Tongue (tissue), 2 donors: ENCODE measurements around the gene PRDM16. TPM values are rescaled to one million over a fixed set of nuclear protein-coding genes. Genes with fewer than 3 reads are reported as not detected.

ENCODE experiments used
- DNase-seq: peaks from one replicate; pipeline ENCODE4 v3.0.0-alpha.2; 2015
- total RNA-seq: library from RNA; depleted of rRNA; stranded (reverse); fragments of >200 nt; gene quantifications from one replicate; pipeline ENCODE4 v1.2.3, GENCODE V29; 2014

Gene PRDM16
- total RNA-seq, 1 donor from 2014 or later, result 1.6 TPM

DNA sequence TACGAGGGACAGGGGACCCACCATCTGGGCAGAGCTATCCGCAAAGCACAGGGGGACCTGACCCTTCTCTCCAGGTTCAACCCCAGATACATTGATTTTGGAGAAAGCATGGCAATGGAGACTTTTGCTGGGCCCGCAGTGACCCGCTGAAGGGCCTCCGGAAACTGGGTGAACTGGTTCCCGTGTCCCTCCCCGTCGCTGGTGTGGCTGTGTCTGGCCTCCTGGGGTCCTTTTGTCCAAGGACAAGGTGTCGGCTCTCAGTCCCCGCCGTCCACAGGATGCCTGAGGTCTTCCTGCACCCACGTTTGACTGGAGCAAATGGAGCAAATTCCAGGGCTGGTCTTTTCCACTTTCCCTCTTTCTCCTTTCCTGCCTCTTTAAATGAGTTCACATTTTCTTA, 176.3 kb downstream of the PRDM16 start:
- DNase-seq, result no peak

DNA sequence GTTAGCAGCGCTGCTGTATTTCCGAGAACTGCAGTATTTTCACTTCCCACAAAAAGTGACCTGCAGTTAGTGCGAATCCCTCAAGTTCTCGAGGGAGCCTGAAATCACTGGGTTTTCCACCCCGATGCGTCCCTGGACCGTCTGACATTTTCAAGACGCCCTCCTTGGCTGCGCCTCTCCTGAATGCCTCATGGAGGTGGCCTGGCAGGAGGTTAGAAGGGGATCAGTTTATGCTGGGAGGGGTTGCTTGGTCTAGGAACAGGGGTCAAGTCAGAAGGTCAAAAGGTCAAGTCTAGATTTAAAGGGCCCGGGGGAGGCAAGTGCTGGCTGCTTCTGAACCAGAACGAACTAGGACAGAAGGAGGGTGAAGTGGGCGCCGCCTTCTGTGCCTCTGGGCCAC, 176.8 kb downstream of the PRDM16 start:
- DNase-seq, result no peak

DNA sequence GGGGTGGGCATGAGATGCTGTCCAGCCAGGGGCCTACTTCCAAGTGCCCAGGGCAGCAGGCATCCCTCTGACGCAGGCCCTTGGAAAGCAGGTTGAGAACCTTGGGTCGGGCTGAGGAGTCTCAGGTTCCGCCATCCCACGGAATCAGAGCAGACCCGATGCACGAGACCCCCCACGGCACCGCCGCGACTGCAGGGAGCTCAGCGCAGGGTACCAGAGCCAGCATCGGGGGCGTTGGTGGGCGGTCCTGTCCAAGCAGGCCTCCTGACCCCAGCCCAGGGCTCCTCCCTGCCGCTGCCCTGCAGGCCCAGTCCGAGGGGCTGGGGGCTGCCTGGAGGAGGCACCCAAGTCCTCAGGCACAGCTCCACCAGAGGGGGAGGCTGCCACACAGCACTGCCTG, 177.2 kb downstream of the PRDM16 start:
- no peak for DNase-seq

DNA sequence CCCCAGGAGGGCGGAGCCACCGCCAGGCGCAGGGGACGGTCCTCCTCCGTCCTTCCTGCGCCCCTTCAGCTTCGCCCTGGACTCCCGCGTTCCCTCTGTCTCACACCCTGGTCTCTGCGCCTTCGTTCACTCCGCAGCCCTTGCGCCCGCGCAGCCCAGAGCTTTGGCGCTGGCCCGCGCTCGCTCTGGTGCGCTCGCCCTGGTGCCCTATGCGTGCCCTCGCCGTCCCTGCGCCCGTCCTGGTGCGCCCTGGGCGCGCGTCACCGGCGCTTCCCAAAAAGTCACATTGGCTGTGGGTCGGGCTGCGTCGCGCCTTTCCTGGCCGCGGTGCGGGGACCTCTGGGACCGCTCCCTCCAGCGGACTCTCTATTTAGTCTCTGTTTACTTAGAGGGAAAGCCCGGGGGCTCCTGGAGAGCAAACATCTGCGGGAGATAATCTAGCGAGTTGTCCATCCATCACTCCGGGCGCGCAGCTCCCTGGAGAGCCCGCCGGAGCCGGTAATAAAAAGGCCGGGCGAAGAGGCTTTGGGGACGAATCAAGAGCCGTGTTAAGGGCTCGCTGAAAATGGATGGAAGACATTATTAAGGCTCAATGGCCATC, 178.6 kb downstream of the PRDM16 start:
- DNase-seq, result no peak

DNA sequence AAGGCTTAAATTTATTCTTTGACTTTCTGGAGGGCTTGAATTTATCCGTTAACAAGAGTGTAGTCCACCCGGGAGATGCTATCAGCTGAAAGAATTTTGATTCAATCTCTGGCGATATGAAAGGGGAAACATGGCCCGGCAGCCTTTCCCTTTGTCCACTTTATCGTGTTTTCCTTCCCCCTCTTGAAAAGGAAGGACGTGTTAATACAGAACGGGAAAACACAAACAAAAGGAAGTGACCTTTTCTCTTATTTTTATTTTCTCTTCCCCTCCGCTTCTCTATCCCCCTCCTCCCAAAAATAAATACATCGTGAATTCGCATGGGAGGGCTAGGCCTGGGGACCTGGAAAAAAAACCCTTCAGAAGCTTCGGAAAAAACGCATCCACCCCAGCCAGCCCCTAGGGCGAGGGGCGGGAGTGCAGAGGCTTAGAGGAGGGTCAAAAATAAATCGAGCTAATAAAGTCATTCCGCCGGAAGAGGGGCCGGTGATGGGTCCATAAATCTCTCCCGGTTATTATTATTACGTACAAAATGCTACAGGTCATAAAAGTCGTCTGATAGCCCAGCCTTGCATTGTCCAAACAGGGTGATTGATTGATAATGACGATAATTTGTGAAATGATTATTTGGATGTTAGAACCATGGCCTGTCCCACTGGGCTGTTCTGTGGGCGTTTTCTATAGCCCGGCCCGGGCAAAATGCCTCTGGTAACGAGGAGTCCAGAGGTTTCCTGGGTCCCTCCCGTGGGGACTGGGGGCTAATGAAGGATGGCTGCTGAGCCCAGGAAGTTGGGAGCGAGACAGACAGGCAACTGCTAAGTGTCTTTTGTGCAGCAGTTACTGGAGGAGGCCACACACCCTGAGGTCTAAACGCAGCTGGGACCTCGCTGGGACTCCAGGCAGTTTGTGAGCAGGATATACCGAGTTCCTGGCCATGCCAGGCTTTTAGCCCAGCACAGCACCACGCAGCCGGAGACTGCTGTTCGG, 179.4 kb downstream of the PRDM16 start:
- DNase-seq, result no peak

DNA sequence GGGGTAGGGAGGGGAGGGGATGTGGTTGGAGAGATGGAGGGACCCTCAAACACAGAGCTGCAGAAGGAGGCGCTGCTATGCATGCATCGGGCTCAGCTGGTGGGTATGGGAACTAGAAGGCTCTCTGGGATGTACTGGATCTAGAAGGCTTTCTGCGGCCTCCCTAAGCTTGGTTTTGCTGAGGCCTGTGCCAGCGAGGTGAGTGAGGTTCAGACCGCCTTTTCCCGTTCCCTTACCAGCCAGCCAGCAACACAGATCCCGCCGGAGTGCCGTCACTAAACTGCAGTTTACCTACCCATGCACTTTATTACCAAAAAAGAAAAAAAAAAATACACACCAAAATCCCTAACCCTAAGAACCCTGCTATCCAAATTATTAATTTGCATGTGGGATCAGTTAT, 180.2 kb downstream of the PRDM16 start:
- DNase-seq, result no peak

DNA sequence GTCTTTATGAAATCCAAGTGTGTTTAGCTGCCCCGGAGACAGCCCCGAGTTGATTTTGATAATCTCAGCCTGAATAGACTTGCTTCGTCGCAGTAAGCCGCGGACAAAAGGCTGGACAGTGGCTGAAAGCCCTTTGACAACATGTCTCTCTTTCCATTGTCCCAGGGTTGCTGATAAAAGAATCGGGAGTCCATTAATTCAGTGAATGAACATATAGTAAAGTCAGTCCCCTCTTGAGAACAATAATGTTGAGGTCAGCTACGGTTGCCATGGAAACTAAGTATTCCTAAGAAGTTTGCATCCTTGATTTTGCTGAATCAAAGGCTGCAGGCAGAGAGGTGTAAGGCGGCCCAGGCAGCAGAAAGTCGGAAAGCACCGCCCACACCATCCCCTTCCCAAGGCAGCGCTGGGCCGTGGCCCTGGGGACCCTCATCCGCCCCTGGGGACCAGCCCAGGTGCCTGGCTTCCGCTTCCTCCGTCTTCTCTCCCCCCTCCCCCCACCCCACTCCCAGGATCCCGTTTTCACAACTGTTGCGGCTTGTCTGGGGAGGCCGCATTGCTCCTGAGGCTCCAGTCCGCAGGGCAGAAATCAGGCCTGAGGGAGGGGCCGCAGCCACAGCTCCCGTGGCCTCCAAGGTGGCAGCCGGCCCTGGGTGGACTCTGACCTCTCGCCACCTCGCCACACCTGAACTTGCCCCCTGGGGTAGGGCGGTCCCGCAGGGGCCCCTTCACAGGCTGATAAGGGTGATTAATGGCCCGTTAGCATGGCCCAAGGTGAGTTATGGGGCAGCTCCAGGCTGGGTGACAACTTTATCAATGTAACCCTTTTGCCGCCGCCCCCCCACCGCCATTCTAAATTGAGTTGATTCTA, 180.9 kb downstream of the PRDM16 start:
- no peak for DNase-seq

DNA sequence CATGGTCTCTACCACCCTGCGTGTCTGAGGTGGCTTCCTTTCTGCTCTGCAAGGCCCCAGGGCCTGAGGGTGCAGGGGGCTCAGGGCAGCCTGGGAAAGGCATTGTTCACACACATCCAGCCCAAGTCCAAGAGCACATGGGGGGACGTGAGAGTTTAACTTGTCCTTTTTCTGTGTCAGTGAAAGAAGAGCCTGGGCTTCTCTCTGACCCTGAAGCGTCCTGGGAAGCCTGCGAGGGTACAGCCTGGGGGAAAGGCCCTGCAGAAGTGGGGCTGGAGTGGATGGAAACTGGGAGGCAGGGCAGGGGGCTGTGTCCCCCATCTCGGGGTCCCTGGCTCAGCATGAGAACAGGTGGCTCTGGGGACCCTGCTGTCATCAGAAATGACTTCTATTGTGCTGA, 181.6 kb downstream of the PRDM16 start:
- no peak for DNase-seq

DNA sequence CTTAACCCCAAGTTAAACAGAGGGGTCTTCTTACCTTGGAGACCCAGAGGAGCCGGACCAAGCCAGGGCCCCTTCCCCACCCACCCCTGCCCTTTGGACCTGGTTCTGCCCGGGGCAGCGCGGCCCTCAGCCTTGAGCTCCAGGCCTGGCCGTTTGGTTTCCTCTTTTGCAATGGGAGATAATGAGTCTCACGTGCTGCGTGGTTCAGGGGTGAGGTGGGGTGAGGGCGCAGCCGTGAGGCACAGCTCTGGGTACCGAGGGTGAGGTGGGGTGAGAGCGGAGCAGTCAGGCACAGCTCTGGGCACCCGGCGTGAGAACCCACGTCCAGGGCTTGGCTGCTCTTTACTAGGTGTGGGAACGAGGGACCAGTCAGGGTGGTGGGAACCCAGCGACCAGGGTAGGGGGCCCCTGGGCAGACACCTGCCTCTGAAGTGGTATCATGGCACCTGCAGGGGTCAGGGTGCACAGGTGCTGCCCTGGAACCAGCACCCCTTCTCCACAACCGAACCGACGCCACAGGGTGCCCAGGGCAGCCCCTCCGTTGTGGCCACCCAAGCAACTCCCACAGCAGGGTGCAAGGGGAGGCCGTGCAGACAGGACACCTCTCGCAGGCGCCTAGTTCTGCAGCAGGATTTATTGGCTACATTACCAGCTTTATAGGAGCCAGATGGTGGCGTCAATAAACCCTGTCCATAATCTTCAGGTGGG, 182.2 kb downstream of the PRDM16 start:
- DNase-seq, result no peak

DNA sequence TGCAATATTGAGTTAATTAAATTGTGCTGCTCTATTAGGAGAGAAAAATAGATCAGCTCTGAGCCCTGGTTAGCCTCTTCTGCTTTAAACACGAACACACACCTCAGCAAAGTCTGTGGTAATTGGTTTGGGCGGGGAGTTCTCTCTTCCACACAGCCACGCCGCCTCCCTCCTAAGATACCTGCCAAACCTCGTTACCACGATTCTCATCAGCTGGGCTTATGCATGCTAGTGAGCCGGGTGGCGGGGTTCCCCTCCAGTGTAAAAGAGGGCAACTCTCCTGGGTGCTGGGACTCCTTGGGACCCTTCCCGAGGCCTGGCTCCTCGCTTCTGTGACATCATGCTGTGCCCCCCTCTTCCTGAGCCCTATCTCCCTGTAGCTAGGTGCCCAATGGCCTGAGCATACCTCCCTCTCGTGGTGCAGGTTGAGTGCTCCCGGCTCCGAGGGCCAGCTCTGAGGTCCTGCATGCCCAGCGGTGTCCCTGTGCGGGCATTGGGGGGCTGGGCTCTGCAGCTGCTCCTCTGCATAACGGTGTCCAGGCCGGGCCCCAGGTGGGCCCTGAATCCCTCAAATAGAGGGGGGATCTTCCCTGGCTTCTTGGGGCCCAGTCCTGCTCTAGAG, 182.9 kb downstream of the PRDM16 start:
- DNase-seq, result no peak

DNA sequence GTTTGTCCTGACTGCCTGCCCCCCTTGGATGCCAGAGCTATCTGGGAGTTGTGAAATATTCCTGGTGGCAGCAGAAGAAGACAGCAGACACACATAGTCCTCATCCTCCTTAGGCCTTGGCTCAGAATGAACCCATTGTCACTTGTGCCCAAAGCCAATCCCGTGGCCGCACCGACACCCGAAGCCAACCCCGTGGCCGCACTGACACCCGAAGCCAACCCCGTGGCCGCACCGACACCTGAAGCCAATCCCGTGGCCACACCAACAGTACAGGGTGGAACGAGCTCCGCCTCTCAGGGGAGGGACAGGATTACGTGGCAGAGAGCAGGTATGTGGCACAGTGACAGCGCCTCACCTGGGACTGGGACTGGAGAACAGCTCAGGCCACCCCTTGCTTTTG, 186.7 kb downstream of the PRDM16 start:
- DNase-seq, result no peak

DNA sequence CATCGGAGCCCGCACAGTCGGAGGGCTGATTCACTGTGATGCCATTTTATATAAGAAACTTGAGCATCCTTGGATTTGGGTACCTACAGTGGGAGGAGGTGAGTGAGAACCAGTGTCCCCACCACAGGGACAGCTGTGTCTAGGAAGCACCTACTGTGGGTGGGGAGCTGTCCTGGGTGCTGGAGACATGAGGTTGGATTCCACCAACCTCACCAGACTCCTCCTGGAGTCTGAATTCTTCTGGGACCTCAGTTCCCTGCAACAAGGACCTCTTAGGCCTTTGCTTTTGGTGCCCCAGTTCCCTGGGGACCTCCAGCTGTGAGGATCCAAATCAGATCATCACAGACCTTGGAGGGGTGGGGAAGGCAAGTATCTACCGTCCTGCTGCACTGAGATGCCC, 188.8 kb downstream of the PRDM16 start:
- no peak for DNase-seq

DNA sequence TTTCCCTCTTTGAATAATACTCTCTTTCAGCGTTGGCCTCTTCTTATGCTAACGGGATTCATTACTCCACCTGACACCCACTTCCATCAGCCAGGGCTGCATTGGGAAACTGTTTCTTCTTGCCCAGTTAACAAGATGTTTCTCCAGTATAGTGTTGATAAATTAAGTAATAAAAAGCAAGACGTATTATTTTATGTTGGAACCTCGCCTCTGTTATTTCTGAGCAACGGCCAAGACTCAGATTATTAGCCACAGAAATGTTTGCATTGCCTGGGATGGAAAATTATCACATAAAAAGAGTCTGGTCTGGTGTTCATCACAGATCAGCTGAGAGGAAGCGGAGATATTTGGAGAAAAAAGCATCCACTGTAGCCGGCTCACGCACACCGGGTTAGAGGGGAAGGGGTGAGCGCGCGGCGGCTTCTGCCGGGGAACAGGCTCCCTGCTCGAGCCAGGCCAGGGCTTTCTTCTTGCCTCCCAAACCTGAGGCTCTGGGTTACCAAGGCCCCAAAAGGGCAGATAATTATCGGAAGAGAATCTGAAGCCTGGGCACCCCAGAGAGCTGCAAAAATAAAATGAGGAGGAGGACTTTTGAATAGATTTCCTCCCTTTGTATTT, 189.5 kb downstream of the PRDM16 start:
- peak; percentile 29 for DNase-seq

DNA sequence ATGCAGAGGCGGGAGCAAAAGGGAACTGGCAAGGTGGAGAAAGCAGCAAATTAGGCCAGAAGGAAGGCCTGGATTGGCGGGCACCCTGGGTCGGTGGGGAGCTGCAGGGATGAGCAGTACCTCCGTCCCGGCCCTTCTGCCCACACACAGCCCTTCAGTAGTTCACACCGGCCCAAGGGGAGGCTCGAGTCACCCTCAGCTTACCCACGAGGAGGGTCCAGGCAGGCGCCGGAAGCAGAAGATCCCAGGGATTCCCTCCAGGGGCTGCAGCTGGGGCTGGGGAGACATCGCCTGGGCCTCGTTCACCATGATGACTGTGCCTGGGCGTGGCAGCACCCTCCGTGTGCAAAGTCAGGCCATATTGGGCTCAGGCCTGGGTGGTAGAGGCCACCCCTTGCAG, 190.0 kb downstream of the PRDM16 start:
- no peak for DNase-seq

DNA sequence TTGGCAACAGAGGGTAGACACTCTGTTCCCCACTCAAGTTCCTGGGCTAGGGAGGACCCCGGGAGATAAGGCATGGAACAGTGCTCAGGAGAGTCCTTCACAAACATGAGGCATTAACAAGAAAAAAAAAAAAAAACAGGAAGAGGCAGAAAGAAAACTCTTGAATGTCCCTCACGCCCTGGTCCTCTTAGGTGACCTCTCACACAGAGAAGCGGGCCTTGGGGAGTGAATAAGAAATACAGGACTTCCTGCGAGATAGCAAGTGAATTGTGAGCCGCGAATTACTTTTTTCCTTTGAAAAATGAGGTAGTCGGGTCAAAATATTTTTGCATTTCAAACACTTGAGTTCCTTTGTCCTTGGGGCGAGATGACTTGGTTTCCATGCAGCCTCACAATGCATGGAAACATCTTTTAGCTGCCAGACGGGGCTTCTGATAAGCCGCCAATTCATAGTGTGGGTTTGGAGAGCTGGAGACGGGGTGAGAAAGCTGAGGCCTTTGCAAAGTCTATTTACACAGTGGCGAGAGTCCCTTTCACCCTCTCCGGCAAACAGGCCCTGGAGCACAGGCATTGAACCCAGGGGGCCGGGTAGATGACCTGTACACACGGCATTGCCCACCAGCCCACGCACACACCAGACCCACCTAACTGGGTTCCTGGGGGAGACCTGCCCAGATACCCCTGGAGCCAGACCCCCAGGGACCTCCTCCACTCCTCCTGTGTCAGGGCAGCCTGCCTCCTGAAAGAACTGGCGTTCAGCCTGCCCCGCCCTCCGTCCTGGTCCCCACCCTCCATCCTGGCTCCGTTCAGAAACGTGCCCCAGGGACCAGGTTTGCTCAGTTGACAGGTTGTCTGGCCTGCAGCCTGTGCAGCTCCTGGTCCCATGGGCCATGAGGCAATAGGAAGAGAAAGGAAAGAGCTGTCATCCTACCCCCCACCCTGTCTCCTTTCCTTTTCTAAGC, 192.3 kb downstream of the PRDM16 start:
- DNase-seq, result no peak

DNA sequence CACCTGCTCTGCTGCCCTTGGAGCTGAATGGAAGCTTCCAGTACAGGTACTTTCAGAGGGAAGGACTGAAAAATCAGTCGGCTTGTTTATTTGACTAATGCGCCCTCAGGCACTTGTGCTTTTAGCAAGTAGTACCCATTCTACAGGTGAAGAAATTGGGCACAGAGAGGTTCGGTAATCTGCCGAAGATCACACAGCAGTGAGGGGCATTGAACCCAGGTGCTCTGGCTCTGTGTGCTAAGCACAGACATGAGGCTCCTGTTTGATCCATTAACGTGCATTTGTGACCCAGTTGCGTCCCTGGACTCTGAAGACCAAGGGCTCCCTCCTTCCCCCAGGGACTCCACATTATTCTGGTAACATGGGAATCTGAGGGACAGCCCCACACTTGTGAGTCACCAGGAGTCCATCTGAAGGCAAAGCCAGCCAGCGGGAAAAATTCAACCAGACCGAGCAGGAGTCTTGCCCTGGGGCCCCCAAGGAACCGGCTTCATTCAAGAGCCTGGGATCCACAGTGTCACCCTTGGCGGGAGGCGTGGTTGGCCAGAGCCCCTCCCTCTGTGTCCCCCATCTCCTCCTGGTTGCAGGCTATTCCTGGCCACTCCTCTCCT, 193.1 kb downstream of the PRDM16 start:
- no peak for DNase-seq

DNA sequence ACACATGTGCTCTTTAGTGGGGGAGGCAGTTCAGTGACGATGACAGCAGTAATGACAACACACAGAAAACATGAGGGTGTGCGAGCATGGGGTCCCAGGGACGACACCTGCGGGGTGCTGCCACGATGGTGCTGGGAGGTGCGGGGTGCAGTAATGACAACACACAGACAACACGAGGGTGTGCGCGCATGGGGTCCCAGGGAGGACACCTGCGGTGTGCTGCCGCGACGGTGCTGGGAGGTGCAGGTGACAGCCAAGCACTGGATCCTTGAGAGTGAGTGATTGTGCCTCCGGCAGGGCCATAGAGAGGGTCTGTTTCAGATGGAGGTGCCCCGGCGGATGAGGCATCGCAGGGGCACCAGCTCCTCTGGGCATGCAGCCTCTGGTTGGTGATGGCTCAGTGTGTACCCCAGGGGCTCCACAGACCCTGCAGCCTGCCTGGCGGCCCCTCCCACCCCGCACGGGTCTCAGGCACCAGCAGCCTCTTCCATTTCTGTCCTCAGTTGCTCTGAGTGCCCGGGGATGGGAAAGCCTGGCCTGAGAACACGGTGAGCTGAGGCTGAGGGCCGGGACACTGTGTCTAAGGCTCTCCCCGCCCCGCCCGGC, 193.8 kb downstream of the PRDM16 start:
- DNase-seq, result no peak

DNA sequence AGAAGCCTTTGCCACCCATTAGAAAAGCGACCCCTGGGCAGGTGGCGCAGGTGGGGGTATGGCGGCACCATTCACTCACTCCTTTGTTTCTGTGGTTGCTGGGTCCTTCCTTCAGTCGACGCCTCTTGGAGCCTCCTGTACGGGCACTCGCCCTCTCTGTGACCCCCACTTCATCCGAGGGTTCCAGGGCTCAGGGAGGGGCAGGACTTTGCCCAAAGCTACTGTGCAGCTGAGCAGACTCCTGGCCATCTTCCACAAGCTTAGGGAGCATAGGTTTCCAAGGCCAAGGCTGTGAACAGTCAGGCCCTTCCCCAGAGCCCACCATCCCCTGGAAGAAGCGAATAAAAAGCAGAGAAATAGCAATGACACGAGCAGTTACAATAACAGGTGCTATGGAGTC, 194.8 kb downstream of the PRDM16 start:
- no peak for DNase-seq

DNA sequence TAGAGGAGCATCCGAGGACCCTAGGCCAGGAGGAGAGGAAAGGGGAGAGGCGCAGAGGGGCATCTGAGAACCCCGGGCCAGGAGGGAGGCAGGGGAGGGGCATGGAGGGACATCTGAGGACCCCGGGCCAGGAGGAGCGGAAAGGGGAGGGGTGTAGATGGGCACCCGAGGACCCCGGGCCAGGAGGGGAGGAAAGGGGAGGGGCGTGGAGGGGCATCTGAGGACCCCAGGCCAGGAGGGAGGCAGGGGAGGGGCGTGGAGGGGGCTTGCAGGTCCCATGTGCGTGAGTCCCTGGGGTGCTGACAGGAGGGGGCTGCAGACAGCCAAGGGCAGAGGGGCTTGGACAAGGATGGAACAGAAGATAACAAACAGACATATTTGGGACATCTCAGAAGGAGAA, 195.5 kb downstream of the PRDM16 start:
- no peak for DNase-seq
